ENCODE results near the gene ZBTB2.

GRCh38 chr6:151388236-151388635, 3.1 kb downstream of the ZBTB2 start:
- TF ChIP-seq RBBP5 (conservative IDR thresholded peaks at IDR 0.05): no peak
- TF ChIP-seq RCOR1 (conservative IDR thresholded peaks at IDR 0.05; ENCODE audit: low read depth, low read length): no peak
- TF ChIP-seq SUZ12 (IDR thresholded peaks at IDR 0.05; ENCODE audit: unreplicated experiment): no peak
- TF ChIP-seq E2F4 (IDR thresholded peaks at IDR 0.05; ENCODE audit: low read depth, low read length): no peak
- TF ChIP-seq ZNF384 (IDR thresholded peaks at IDR 0.05; ENCODE audit: borderline replicate concordance, low read depth, low read length): no peak
- TF ChIP-seq ASH2L (IDR thresholded peaks at IDR 0.05; ENCODE audit: borderline replicate concordance, low read depth): no peak
